ENCODE data around the gene JPH3. TPM values are rescaled to one million over a fixed set of nuclear protein-coding genes. Genes with fewer than 3 reads are reported as not detected.
"Not testable (repeated sequence)": the region's sequence is repeated elsewhere in the genome, so short reads cannot be mapped to it uniquely, and the experiment has no call there.

The JPH3 gene
- total and polyA plus RNA-seq, 10 of the 15 experiments (the other 5 are each of a cell fraction or from before 2014, with no cell fraction given), result 0.05 TPM; not detected in 9

- TF ChIP-seq NFXL1 (IDR thresholded peaks at IDR 0.05; ENCODE audit: borderline replicate concordance) (no peak), BHLHE40 (IDR thresholded peaks at IDR 0.05; ENCODE audit: borderline replicate concordance in 1 of 2, low read depth in 2 of 2, low read length in 1 of 2) (no peak), STAT1 (conservative IDR thresholded peaks at IDR 0.05) (no peak)
These were observed 26.1 kb upstream of the JPH3 start (continued) for GRCh38 chr16:87576171-87576570.

GRCh38 chr16:87578142-87578930 is 24.0 kb upstream of the JPH3 start:
- in situ Hi-C loops (cut with MboI); H2AFZ ChIP-seq (ENCODE audit: control insufficient read depth, low read depth, low read length); H4K20me1 ChIP-seq (ENCODE audit: control insufficient read depth, insufficient read depth); FAIRE-seq; H3K27me3 ChIP-seq (replicated peaks in 1 of 2; ENCODE audit: control insufficient read depth in 2 of 2, insufficient read depth in 2 of 2, low read length in 1 of 2); H3K9ac ChIP-seq (ENCODE audit: control insufficient read depth, insufficient read depth, low read length); H3K4me1 ChIP-seq (ENCODE audit: control insufficient read depth, insufficient read depth, low read length); H3K4me2 ChIP-seq (ENCODE audit: control insufficient read depth, insufficient read depth); RAD21 ChIA-PET (ENCODE audit: unreplicated experiment); H3K4me3 ChIP-seq; SMC1A ChIA-PET (ENCODE audit: uncharacterized antibody, unreplicated experiment); CTCF ChIA-PET; intact Hi-C loops (cut with micrococcal nuclease; ENCODE audit: unreplicated experiment); H3K36me3 ChIP-seq (ENCODE audit: control insufficient read depth in 2 of 2, insufficient read depth in 2 of 2, low read length in 1 of 2); POLR2A ChIA-PET; H3K9me3 ChIP-seq (replicated peaks; ENCODE audit: control insufficient read depth, insufficient read depth, low read length); DNase-seq (ENCODE audit: low read depth, low spot score); H3K79me2 ChIP-seq (ENCODE audit: control insufficient read depth, insufficient read depth, low read length); ATAC-seq; BruUV-seq (replicated peaks); H3K27ac ChIP-seq (ENCODE audit: control insufficient read depth, insufficient read depth): not testable (repeated sequence)
- 43% methylated on average over 15 of the region's 16 CpGs for WGBS (ENCODE audit: insufficient coverage, insufficient replicate concordance, low lambda C conversion rate, missing lambda C conversion rate)

- no peaks in the 10 kb centered on the region for H3K36me3 ChIP-seq (ENCODE audit: control insufficient read depth in 2 of 2, insufficient read depth in 2 of 2, low read length in 1 of 2)
- in situ Hi-C loops (cut with MboI) (no loop called here), intact Hi-C loops (cut with micrococcal nuclease; ENCODE audit: unreplicated experiment) (no loop called here)
- POLR2A ChIA-PET, result no interaction called here
- no peak overlapping the region for H3K9ac ChIP-seq (ENCODE audit: control insufficient read depth, insufficient read depth, low read length)
- FAIRE-seq, result no peak
- RAD21 ChIA-PET (ENCODE audit: unreplicated experiment), result no interaction called here
- no peaks in the 10 kb centered on the region for H3K79me2 ChIP-seq (ENCODE audit: control insufficient read depth, insufficient read depth, low read length)
- H4K20me1 ChIP-seq (ENCODE audit: control insufficient read depth, insufficient read depth), result no peaks in the 10 kb centered on the region
- H3K27me3 ChIP-seq (replicated peaks in 1 of 2; ENCODE audit: control insufficient read depth in 2 of 2, insufficient read depth in 2 of 2, low read length in 1 of 2), result peaks cover 0 to 1% of the 10 kb centered on the region in 2 experiments; a peak in 3 of 4 replicates
- BruUV-seq (replicated peaks), result no TSS peak
- SMC1A ChIA-PET (ENCODE audit: uncharacterized antibody, unreplicated experiment), result no interaction called here
- 58% methylated on average over 4 of the region's 4 CpGs for WGBS (ENCODE audit: insufficient coverage, insufficient replicate concordance, low lambda C conversion rate, missing lambda C conversion rate)
- CTCF ChIA-PET, result no interaction called here
- no peaks in the 10 kb centered on the region for H3K4me1 ChIP-seq (ENCODE audit: control insufficient read depth, insufficient read depth, low read length)
- no peak overlapping the region for H3K4me3 ChIP-seq
- H3K4me2 ChIP-seq (ENCODE audit: control insufficient read depth, insufficient read depth), result no peak overlapping the region
- no peak overlapping the region for H3K27ac ChIP-seq (ENCODE audit: control insufficient read depth, insufficient read depth)
- no peak for ATAC-seq
- TF ChIP-seq ZBTB11 (CRISPR knock-in tag; IDR thresholded peaks at IDR 0.05), result no peak
- no peak for TF ChIP-seq MTA2 (IDR thresholded peaks at IDR 0.05; ENCODE audit: low read depth)
- no peak for TF ChIP-seq SMAD1 (IDR thresholded peaks at IDR 0.05; ENCODE audit: low read depth, partially characterized antibody)
- TF ChIP-seq CREB1 (IDR thresholded peaks at IDR 0.05; ENCODE audit: low read depth), result no peak
- no peaks in the 10 kb centered on the region for H3K9me3 ChIP-seq (replicated peaks; ENCODE audit: control insufficient read depth, insufficient read depth, low read length)
- H2AFZ ChIP-seq (ENCODE audit: control insufficient read depth, low read depth, low read length), result no peak overlapping the region
- DNase-seq (ENCODE audit: low read depth, low spot score), result no peak
These were observed 22.6 kb upstream of the JPH3 start for GRCh38 chr16:87579691-87580090.

All from GM12878 (cell line).